SKM-1 (cell line): ENCODE data around the gene RCN2.
A peak's percentile ranks its signal among the peaks of the same experiment; 100 is the strongest.

ENCODE experiments used
- DNase-seq: peaks from one replicate; lab custom pipeline; 2025; ENCODE audit not compliant: unreplicated experiment; lab: John Stamatoyannopoulos, UW

The RCN2 gene

DNA sequence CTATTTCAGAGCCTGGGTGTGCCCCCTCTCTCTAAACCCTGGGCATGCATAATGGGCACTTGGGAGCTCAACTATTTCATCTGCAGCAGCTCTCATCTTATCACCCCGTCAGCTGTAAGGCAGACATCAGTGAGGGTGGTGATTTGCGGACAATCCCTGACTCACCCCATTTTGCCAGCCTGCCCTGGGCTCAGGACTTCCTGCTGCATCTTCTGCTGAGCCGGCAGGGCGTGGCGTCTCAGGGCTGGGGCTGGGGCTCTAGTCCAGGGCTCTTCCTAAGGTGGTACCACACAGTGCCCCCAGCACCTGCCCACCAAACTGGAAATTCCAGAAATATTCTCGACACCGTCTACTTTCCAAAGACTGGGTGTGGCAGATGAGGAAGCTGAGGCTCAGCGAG is 62.5 kb downstream of the RCN2 start:
- DNase-seq: no peak

DNA sequence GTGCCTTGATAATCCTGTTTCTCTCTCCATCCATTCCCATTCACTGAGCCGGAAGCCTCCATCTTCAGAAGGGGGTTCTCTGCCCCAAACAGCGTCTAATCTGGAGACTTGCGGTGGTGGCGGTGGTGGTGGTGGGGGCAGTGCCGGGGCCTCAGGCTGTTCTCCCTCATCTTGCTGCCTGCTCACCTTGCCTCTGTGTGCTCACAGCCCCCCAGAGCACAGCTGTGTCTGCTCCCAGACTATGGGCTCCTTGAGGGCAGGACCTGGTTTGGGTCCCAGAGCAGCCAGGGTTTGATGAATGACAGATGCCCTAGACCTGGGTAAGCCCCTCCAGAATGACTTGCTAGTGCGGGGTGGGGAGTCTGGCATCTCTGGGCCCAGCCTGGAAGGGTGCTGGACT is 62.9 kb downstream of the RCN2 start:
- no peak for DNase-seq

DNA sequence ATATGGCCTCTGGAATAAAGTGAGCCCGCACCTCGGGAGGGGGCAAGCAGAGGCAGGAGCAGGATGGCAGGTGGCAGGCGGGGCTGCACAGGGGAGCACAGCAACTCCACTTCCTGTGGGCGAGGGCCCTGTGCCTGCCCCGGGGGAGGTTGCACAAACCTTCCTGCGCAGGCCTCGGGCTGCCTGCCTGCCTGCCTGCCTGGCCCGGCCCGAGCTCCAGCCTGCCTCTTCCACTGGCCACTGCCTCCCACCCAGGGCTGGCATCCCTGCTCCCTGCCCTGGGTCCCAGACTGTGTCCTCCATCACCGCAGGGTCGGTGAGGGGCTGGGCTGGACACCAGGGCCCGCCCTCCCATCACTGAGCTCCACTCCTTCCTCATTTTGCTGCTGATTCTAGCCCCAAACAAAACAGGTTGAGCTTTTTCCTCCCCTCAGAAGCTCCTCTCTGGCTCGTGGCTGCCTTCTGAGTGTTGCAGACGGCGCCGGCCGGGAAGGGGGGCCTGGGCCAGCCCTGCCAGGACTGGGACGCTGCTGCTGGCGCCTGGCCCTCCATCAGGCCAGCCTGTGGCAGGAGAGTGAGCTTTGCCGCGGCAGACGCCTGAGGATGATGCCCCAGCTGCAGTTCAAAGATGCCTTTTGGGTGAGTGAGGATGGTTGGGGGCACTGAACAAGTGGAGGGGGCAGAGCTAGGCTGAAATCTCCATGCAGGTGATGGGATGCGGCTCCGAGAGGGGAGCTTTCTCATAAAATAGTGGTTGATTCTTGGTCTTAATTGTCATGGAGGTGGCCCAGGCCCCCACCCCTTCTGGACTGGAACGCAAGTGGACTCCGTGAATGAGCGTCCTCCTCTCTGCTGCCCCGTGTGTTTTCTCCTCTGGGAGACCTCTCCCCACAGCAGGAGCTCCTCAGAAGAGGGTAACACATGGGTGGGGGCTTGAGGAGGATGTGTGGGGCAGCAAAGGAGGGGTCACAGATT is 63.7 kb downstream of the RCN2 start, which contains the start of gene PSTPIP1:
TSS of gene PSTPIP1 (plus strand) at position 156 of the 975 bp plus-strand sequence. CDS start at position 604, 448 bp downstream.
- DNase-seq: peak; percentile 52

DNA sequence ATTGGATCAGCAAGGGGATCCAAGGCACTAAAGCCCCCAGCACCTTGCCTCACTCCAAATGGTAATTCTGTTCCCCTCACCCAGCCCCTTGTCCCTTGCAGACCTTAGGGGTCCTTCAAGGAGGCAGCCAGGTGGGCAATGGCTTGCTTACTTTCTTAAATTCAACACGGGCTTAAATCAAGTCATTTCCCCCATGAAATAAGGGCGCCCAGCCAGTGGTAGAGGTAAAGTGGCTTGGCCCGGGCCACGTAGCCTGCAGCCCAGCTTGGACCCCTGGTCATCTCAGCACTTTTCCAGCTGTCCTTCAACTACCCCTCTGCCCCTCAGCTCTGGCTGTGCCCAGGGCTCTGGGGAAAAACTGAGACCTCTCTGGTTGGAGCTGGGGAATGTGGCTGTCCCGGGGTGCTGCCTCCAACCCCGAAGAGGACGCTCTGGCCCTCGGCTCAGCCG is 64.6 kb downstream of the RCN2 start:
- no peak for DNase-seq

DNA sequence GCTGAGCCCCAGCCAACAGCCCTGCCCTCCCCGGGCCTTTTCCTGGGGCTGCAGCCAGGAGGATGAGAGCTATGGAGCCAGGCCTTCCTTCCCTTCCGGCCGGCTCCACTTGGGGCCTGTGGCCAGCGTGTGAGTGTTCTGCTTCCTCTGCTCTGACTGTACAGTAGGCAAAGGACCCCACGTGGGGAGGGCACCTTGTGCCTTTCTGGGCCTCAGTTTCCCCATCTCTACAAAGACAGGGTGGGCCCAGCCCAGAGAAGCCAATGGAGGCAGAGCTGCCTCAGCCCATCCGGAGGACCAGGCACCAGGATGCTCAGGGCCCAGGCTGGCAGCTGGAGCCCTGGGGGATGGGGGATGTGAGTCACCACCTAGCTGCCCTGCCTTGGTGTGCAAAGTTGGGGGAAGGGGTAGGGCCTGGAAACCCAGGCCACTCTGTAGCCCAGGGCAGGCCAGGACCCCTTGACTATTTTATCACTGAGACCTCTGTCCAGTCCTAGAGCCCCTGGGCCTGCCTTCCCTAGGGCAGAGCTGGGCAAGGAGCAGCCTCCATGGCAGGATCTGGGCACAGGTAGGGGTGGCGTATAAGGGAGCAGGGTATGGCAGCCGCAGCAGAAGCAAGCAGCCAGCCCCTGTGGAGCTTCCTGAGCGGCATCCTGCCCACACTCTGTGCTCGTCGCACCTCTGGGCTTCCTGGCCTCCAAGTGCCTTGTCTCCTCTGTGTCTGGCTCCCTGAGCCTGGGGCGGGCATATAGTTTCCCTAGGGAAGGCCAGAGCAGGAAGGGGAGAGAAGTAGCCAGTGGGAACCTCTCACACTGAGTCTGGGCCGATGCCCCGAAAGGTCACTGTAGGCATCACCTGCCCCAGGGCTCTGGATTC is 65.2 kb downstream of the RCN2 start:
- DNase-seq: no peak

DNA sequence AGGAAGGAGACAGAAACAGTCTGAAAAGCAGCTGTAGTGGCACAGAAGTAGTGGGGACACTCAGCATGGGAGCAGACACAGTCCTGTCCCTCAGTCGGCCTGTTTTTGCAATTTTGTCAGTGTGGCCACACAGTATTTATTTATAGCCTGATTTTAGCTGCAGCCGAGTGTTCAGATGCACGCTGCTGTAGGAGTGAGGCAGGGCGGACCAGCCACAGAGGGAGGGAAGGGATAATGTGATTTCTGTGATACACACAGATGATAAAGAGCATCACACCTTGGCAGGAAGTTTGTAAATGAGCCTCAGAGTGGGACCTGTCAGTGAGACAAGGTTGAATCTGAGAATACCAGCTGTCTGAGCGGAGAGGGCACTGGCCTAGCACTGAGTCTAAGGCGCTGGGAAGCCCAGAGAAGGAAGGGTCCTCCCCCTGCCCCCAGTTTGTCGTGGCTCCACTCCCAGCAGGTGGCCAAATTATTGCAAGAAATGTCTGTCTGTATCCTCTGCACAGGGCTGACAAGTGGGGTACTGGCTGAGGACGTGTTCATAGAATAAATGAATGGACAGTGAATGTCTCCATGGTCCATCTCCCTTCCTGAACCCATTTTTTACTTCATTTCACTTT is 67.2 kb downstream of the RCN2 start:
- DNase-seq: no peak

DNA sequence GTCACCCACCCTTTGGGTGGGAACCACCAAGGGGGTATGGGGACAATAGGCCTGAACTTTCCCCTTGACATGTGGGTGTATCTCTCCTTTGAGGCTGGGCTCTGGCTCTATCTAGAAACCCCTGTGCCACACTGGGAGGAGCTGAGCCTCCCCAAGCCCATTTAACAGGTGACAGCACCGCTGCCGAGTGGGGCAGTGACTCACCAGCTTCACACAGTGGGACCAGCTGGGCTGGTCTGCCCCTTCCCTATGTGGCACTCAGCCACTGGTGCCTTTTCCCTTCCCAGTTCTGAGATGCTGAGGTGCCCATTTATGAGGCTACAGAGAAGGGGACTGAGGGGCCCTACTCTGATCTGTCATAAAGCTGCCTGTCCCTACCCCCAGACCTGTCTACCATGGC is 68.4 kb downstream of the RCN2 start:
- no peak for DNase-seq

DNA sequence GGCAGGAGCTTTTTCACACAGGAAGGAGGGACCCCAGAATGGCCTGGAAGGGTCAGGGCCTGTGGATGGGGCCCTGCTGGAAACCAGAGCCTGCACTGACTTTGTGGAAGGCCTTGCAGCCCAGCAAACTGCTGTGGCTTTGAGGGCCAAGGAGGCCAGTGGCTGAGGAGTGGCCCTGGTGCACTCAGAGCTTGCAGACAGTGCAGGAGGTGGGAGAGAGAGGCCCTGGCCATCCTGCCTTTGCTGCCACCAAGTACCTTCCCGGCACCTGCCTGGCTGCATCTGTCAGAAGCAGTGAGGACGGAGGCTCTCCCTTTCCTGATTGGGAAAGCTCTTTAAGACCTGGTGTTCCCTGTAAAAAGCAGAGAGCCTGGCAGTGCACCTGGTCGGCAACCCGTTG is 69.8 kb downstream of the RCN2 start:
- no peak for DNase-seq

DNA sequence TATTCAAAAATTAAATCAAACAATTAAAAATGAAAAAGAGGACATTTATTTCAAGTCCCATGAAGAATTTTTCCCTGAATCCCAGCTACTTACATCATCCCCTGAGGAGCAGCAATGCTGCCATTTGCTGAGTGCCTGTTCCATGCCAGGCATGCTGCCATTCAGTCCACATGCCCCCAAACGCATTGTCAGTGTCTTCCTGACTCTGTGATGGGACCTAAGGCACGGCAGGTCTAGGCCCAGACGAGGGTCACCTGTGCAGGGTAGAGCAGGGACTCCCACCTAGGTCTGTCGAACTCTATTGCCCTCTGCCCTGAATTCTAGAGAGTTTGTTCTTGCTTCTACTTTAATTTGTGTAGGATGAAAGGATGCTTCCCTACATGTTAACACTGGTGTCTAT is 70.4 kb downstream of the RCN2 start:
- no peak for DNase-seq

DNA sequence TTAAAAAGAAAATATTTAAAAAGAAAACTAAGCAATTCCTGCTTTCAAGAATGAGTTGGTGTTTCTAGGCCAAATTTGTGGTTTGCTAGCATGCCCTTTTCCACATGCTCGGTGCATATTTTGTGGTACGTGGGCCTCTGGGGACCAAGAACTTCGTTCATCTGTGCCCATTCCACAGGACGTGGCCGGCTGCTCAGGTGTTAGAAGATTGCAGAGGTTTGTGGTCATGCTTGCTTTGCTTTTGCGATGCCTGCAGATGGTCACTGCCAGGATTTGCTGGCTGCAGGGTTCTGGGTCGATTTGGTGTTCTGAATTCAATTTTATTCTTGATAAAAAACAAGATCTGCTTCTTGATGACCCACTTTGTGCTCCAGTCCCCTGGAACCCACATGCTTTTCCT is 70.9 kb downstream of the RCN2 start:
- no peak for DNase-seq

DNA sequence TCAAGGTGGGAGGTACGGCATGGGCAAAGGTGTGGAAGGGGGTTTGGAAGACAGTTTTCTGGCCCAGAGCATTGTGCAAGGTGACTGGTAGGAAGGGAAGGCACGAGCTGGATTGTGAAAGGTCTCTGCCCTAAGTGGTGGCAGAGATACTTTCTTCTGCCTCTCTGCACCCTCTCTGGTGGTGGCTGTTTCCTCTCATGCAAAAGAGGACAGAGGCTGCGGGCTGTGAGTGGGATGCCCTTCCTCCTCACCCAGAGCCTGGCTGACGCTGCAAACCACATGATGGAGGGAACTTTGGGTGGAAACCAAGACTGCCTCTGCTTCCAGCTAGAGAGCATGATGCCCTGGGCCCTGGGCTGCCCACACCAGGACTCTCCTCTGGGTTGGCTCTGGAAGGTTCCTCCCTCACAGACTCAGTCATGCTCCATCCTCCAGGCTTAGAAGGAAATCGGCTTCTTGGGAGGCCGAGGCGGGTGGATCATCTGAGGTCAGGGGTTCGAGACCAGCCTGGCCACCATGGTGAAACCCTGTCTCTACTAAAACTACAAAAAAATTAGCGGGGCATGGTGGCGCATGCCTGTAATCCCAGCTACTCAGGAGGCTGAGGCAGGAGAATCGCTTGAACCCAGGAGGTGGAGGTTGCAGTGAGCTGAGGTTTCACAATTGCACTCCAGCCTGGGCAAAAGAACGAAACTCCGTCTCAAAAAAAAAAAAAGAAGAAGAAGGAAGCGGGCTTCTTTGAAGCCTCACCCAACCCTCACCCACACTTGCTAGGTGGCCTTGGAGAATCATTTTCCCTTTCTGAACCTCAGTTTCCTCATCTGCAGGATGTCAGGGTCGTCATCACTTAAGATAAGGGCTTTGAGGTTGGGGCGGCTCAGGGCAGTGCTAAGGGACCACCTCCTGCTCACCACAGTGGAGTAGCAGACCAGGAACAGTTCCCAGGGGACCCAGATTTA is 71.7 kb downstream of the RCN2 start:
- DNase-seq: peak; percentile 90
